ENCODE data around the gene MAGEE1.
A peak's percentile ranks its signal among the peaks of the same experiment; 100 is the strongest.

The MAGEE1 gene, protein sequence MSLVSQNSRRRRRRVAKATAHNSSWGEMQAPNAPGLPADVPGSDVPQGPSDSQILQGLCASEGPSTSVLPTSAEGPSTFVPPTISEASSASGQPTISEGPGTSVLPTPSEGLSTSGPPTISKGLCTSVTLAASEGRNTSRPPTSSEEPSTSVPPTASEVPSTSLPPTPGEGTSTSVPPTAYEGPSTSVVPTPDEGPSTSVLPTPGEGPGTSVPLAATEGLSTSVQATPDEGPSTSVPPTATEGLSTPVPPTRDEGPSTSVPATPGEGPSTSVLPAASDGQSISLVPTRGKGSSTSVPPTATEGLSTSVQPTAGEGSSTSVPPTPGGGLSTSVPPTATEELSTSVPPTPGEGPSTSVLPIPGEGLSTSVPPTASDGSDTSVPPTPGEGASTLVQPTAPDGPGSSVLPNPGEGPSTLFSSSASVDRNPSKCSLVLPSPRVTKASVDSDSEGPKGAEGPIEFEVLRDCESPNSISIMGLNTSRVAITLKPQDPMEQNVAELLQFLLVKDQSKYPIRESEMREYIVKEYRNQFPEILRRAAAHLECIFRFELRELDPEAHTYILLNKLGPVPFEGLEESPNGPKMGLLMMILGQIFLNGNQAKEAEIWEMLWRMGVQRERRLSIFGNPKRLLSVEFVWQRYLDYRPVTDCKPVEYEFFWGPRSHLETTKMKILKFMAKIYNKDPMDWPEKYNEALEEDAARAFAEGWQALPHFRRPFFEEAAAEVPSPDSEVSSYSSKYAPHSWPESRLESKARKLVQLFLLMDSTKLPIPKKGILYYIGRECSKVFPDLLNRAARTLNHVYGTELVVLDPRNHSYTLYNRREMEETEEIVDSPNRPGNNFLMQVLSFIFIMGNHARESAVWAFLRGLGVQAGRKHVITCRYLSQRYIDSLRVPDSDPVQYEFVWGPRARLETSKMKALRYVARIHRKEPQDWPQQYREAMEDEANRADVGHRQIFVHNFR

DNA sequence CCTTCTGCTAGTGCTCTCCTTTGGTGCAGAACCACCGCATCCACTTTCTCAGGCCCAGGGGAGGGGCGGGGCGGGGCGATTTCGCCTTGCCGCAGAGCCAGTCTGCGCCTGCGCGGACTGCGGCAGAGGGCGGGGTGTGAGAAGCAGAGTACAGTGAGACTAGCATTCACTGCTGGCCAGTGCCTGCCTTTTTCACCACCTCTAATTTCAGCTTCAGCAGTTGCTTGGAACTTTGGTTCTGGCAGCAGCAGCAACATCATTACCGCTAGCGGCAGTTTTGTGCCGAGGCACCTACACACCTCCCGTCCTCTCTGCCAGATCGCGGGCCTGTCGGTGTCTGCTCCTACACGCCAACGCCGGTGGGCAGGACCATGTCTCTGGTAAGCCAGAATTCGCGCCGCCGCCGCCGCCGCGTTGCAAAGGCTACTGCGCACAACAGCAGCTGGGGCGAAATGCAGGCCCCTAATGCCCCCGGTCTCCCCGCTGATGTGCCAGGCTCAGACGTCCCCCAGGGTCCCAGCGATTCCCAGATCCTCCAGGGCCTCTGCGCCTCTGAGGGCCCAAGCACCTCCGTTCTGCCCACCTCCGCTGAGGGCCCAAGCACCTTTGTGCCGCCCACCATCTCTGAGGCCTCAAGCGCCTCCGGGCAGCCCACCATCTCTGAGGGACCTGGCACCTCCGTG is at the start of gene MAGEE1:
MAGEE1 (plus strand) TSS at position 151 of the 683 bp plus-strand sequence; CDS start at position 372, 221 bp downstream.
- DNase-seq (ENCODE audit: low read depth in 1 of 2, low spot score in 1 of 2): peak; percentile 56 to 67

DNA sequence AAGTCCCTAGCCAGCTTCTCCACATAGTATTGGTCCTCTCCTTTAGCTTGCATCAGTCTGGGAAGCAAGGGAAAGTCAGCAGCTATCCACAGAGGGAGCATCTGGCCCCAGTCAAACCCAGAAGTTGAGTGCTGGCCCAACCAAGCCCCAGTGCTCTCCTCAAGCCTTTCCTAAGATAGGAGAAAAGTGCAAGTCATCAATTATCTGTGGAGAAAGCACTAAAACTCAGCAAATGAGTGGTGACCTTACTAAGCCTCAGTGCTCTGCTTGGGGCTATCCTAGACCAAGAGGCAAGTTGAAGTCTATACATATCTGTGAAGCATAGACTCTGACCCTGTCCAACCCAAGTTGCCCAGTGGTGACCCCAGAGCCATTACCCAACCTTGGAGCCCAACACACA is 28.5 kb upstream of the MAGEE1 start:
- no peak for DNase-seq (ENCODE audit: low read depth in 1 of 2, low spot score in 1 of 2)

DNA sequence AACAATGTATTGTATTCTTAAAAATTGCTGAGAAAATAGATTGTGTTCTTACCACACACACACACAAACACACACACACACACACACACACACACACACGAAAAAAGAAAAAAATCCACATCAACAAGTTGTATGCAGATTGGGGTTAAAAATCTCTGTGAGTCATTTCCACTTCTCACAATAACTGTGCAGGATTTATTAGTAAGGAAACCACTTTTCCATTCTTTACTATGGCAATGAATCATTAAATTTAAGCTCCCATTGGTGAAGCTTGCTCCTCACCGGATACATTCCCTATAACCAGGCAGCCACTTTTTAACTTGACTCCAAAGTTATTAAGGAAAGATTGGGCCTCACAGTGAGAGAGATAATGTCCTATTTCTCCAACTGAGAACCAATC is 19.7 kb upstream of the MAGEE1 start:
- no peak for DNase-seq (ENCODE audit: low read depth in 1 of 2, low spot score in 1 of 2)

DNA sequence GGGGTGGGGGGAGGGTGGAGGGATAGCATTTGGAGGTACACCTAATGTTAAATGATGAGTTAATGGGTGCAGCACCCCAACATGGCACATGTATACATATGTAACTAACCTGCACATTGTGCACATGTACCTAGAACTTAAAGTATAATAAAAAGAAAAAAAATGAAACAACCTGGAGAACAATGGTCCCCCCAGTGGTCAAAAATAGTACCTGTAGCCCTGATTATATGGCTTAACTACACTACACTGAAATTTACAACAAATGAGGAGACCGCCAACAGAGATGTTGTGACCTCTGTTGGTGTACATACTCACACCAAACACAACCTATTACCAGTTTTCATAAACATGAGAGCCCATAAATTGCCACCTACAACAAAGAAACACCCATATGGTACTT is 7.3 kb upstream of the MAGEE1 start:
- no peak for DNase-seq (ENCODE audit: low read depth in 1 of 2, low spot score in 1 of 2)

DNA sequence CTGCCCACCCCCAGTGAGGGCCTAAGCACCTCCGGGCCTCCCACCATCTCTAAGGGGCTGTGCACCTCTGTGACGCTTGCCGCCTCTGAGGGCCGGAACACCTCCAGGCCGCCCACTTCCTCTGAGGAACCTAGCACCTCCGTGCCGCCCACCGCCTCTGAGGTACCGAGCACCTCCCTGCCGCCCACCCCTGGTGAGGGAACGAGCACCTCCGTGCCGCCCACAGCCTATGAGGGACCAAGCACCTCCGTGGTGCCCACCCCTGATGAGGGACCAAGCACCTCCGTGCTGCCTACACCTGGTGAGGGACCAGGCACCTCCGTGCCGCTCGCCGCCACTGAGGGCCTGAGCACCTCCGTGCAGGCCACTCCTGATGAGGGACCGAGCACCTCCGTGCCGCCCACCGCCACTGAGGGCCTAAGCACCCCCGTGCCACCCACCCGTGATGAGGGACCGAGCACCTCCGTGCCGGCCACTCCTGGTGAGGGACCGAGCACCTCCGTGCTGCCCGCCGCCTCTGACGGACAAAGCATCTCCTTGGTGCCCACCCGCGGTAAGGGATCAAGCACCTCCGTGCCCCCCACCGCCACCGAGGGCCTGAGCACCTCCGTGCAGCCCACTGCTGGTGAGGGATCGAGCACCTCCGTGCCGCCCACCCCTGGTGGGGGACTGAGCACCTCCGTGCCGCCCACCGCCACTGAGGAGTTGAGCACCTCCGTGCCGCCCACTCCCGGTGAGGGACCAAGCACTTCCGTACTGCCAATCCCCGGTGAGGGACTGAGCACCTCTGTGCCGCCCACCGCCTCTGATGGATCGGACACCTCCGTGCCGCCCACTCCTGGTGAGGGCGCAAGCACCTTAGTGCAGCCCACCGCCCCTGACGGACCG is 977 bp downstream of the MAGEE1 start:
- DNase-seq (ENCODE audit: low read depth in 1 of 2, low spot score in 1 of 2): peak; percentile 4 to 13

DNA sequence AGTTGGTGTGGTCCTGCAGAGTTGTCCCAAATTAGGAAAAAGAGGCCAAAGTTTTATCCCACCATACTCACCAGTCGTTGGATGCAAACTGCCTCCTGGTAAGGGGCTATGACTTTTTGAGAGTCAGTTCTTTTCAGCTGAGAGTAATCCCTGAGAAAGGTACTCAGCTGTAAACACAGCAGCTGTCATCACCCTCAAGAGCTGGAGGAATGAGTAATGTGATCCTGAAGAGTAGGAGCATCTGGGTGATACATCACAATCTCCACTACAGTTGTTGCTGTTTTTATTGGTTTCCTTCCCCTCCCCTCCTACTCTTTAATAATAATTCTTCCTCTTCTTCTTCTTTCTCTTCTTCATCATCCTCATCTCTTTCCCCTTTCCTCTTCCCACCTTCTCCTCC is 5.7 kb downstream of the MAGEE1 start:
- DNase-seq (ENCODE audit: low read depth in 1 of 2, low spot score in 1 of 2): no peak

DNA sequence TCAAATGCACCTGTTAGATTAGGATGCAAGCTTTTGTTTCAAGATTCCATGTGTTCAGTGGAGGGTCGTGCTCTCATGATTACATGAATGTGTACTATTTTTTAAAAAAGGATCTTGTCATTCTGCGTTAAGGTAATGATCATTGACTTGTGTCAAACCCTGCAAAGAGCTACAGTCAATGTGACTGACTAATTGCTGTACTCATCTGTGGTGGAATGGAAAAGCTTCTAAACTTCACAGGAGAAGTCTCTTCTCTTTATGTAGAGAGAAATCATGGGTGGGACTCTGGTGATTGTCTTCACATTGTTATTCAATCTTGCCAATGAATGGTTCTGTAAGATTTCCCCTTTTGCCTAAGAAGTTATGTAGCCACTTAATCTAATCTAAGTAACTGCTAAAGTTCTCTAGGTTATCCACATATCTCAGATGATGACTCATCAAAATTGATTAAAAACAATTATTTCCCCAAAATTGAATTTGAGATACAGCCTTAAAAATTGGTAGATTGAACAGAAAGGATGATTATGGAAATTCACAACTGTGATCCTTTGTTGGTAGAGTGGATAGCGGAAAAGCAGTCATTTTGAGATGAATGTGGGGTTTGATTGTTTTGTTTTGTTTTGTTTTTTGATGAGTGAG is 6.7 kb downstream of the MAGEE1 start:
- DNase-seq (ENCODE audit: low read depth in 1 of 2, low spot score in 1 of 2): no peak

DNA sequence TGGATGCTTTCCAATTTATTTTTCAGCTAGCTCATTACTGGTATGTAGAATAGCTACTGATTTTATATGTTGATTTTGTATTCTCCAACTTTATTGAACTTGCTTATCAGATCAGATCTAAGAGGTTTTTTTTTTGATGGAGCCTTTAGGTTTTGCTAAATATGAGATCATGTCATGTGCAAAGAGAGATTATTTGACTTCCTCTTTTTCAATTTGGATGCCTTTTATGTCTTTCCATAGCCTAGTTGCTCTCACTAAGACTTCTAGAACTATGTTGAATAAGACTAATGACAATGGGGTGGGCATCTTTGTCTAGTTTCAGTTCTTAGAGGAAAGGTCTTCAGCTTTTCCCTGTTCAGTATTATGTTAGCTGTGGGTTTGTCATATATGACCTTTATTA is 11.7 kb downstream of the MAGEE1 start:
- DNase-seq (ENCODE audit: low read depth in 1 of 2, low spot score in 1 of 2): no peak

DNA sequence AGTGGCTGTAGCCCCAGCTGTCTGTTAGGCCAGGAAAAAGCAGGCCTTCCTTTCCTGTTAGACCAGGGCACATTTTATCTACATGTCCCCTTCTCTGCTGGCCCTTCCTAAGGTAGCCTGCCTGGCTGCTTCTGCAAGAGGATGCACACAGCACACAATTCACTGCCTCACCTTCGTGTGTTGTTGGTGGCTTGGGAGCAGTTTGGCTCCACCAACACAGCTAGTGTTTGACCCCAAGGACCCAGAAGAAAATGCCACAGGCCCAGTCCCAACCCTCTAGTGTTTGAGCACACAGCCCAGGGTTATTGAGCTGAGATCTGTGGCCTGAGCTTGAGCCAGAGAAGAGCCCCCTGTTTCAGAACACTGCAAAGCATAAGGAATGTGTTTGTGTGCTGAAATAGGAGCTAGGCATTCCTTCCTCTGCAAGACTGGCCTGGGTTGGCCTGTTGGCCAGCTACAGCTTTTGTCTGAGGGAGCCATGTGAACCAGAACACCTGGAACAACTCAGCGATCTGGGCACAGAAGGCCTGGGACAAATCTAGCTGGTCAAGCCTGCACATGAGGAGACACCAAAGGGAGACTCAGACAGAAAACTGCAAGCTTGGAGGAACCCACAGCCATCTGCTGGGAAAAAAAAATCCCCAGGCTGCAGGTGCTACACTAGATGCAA is 26.4 kb downstream of the MAGEE1 start:
- DNase-seq (ENCODE audit: low read depth in 1 of 2, low spot score in 1 of 2): no peak

DNA sequence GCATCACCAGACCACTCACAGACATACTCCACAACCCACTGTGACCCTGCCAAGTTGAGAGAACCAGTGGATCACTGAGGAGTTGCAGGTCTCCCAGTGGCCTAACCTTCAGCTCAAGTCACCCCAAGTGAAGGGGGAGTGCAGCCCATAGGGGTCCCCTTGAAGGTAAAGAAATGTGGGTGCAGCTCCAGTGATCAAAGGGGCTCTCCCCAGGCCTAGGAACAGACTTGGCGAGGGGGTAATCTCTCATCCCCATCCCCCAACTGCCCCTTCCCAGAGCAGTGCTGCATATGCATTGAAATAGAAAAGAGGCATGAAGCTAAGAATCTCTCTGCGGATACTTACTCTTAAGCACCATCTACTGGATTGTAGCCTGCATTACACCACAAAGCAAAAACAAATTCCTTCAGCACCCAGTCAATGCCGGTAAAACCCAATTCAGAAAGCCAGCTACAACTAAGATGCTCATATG is 27.0 kb downstream of the MAGEE1 start:
- DNase-seq (ENCODE audit: low read depth in 1 of 2, low spot score in 1 of 2): no peak

DNA sequence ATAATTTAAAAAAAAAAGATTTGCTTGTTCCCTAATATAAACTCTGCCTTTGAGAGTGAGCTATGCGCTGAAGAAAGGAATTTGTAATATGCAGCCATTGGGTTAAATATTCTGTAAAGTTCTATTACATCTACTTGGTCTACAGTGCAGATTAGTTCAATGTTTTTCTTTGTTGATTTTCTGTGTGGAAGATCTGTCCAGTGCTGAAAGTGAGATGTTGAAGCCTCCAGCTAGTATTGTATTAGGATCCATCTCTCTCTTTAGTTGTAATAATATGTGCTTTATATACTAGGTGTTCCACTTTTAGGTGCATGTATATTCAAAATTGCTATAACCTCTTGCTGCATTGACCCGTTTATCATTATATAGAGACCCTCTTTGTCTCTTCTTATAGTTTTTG is 49.8 kb downstream of the MAGEE1 start:
- no peak for DNase-seq (ENCODE audit: low read depth in 1 of 2, low spot score in 1 of 2)
